ENCODE results near the gene RGS8. TPM values are rescaled to one million over a fixed set of nuclear protein-coding genes. Genes with fewer than 3 reads are reported as not detected.

Gene RGS8
- total and polyA plus RNA-seq, 10 of the 15 experiments (the other 5 are each of a cell fraction or from before 2014, with no cell fraction given) = 0.03 to 0.62 (median 0.33) TPM

- no TSS peak for BruUV-seq (replicated peaks)
- no peak for ATAC-seq
- POLR2A ChIA-PET = interaction anchor here (1.2 kb wide), 1 partner anchor 12 kb away, joined by 3 read pairs; no protein-coding TSS in a partner anchor
- no peak for TF ChIP-seq IRF5 (IDR thresholded peaks at IDR 0.05; ENCODE audit: borderline replicate concordance)
- no peak for TF ChIP-seq RB1 (IDR thresholded peaks at IDR 0.05; ENCODE audit: borderline replicate concordance)
- TF ChIP-seq NRF1 (conservative IDR thresholded peaks at IDR 0.05; ENCODE audit: low read depth, low read length) = no peak
- no peak for TF ChIP-seq USF1 (IDR thresholded peaks at IDR 0.05; ENCODE audit: borderline replicate concordance, extremely low read length, insufficient read depth, low read depth, low read length)
- no peak for TF ChIP-seq KAT2A (conservative IDR thresholded peaks at IDR 0.05; ENCODE audit: control insufficient read depth, low read depth, low read length)
- no peak for TF ChIP-seq RAD21 (IDR thresholded peaks at IDR 0.05; ENCODE audit: insufficient read depth, low read depth, low read length)
- no peak for TF ChIP-seq TBL1XR1 (IDR thresholded peaks at IDR 0.05; ENCODE audit: low read depth, low read length)
- TF ChIP-seq CHD2 (IDR thresholded peaks at IDR 0.05; ENCODE audit: borderline replicate concordance, low read depth, low read length) = no peak
- no peak for TF ChIP-seq CBX5 (IDR thresholded peaks at IDR 0.05; ENCODE audit: low read depth)
- no peak for TF ChIP-seq MYB (IDR thresholded peaks at IDR 0.05; ENCODE audit: borderline replicate concordance, low read depth, low read length)
- TF ChIP-seq HDAC2 (IDR thresholded peaks at IDR 0.05) = no peak
- no peak for TF ChIP-seq FOS (IDR thresholded peaks at IDR 0.05; ENCODE audit: borderline replicate concordance, extremely low read depth, insufficient read length)
- TF ChIP-seq NFYA (IDR thresholded peaks at IDR 0.05; ENCODE audit: borderline replicate concordance, low read depth, low read length) = no peak
- TF ChIP-seq KDM1A (IDR thresholded peaks at IDR 0.05; ENCODE audit: borderline replicate concordance) = no peak
- no peak for TF ChIP-seq ZNF592 (IDR thresholded peaks at IDR 0.05)
- TF ChIP-seq STAT3 (IDR thresholded peaks at IDR 0.05; ENCODE audit: low read depth, low read length) = no peak
- TF ChIP-seq TCF3 (IDR thresholded peaks at IDR 0.05; ENCODE audit: borderline replicate concordance, insufficient read depth, low read depth, low read length) = no peak
These were observed 4.2 kb upstream of the RGS8 start for GRCh38 chr1:182688436-182689205.

More at GRCh38 chr1:182688436-182689205, 4.2 kb upstream of the RGS8 start:
- FAIRE-seq = no peak
- no peaks in the 10 kb centered on the region for H3K36me3 ChIP-seq (ENCODE audit: control insufficient read depth in 2 of 2, insufficient read depth in 2 of 2, low read length in 1 of 2)
- no peak for DNase-seq (ENCODE audit: low read depth, low spot score)
- ChIA-PET CTCF (interaction anchor here (0.9 to 1.8 kb wide), 4 partner anchors 13 to 96 kb away, joined by 3 to 6 read pairs (median 4); no protein-coding TSS in a partner anchor), SMC1A (ENCODE audit: uncharacterized antibody, unreplicated experiment) (interaction anchor here (0.6 to 2.3 kb wide), 11 partner anchors 9 to 78 kb away, joined by 3 to 7 read pairs (median 3); no protein-coding TSS in a partner anchor), RAD21 (ENCODE audit: unreplicated experiment) (interaction anchor here (1.0 to 1.8 kb wide), 4 partner anchors 12 to 94 kb away, joined by 3 to 6 read pairs (median 3); no protein-coding TSS in a partner anchor)
- H4K20me1 ChIP-seq (ENCODE audit: control insufficient read depth, insufficient read depth) = no peaks in the 10 kb centered on the region
- H3K4me2 ChIP-seq (ENCODE audit: control insufficient read depth, insufficient read depth) = no peak overlapping the region
- no peak overlapping the region for H2AFZ ChIP-seq (ENCODE audit: control insufficient read depth, low read depth, low read length)
- in situ Hi-C loops (cut with MboI) (no loop called here), intact Hi-C loops (cut with micrococcal nuclease; ENCODE audit: unreplicated experiment) (no loop called here)
- H3K27ac ChIP-seq (ENCODE audit: control insufficient read depth, insufficient read depth) = no peak overlapping the region
- no peaks in the 10 kb centered on the region for H3K79me2 ChIP-seq (ENCODE audit: control insufficient read depth, insufficient read depth, low read length)
- 55% methylated on average over 8 of the region's 8 CpGs for WGBS (ENCODE audit: insufficient coverage, insufficient replicate concordance, low lambda C conversion rate, missing lambda C conversion rate)
- no peaks in the 10 kb centered on the region for H3K4me1 ChIP-seq (ENCODE audit: control insufficient read depth, insufficient read depth, low read length)
- H3K27me3 ChIP-seq (replicated peaks in 1 of 2; ENCODE audit: control insufficient read depth in 2 of 2, insufficient read depth in 2 of 2, low read length in 1 of 2) = no peaks in the 10 kb centered on the region; a peak in 1 of 4 replicates
- H3K4me3 ChIP-seq = no peak overlapping the region
- H3K9me3 ChIP-seq (replicated peaks; ENCODE audit: control insufficient read depth, insufficient read depth, low read length) = no peaks in the 10 kb centered on the region; the same call in 1 of the 3 replicates
- H3K9ac ChIP-seq (ENCODE audit: control insufficient read depth, insufficient read depth, low read length) = no peak overlapping the region

Measured in GM12878 (cell line).